DMS53 treated with DMSO at 0.1 percent for 48 hours (cell line): ENCODE measurements around the gene EBF3.

ENCODE experiments used
- DNase-seq: peaks from one replicate; lab custom pipeline; 2025; ENCODE audit not compliant: unreplicated experiment; lab: John Stamatoyannopoulos, UW

EBF3 gene

GRCh38 chr10:129912166-129912917 lies 51.7 kb downstream of the EBF3 start:
- no peak for DNase-seq

GRCh38 chr10:129911451-129912165 lies 52.5 kb downstream of the EBF3 start:
- DNase-seq = no peak

- no peak for DNase-seq
Measured at GRCh38 chr10:129910861-129911260, 53.2 kb downstream of the EBF3 start.

GRCh38 chr10:129909531-129910256 lies 54.4 kb downstream of the EBF3 start:
- no peak for DNase-seq

GRCh38 chr10:129909080-129909479 lies 55.0 kb downstream of the EBF3 start:
- DNase-seq = no peak

- no peak for DNase-seq
Measured at GRCh38 chr10:129908406-129908805, 55.7 kb downstream of the EBF3 start.

GRCh38 chr10:129905553-129905952 lies 58.5 kb downstream of the EBF3 start:
- DNase-seq = no peak

- DNase-seq = no peak
Measured at GRCh38 chr10:129904323-129904722, 59.8 kb downstream of the EBF3 start.

GRCh38 chr10:129901389-129902006 lies 62.6 kb downstream of the EBF3 start:
- DNase-seq = no peak

GRCh38 chr10:129900825-129901224 lies 63.2 kb downstream of the EBF3 start:
- DNase-seq = no peak

- DNase-seq = no peak
Measured at GRCh38 chr10:129899276-129900130, 64.6 kb downstream of the EBF3 start.

- DNase-seq = no peak
Measured at GRCh38 chr10:129898706-129899268, 65.3 kb downstream of the EBF3 start.

GRCh38 chr10:129897871-129898626 lies 66.0 kb downstream of the EBF3 start:
- no peak for DNase-seq

GRCh38 chr10:129896860-129897200 lies 67.2 kb downstream of the EBF3 start:
- no peak for DNase-seq

- DNase-seq = no peak
Measured at GRCh38 chr10:129896136-129896859, 67.8 kb downstream of the EBF3 start.

- no peak for DNase-seq
Measured at GRCh38 chr10:129895811-129896135, 68.3 kb downstream of the EBF3 start.

GRCh38 chr10:129894698-129895097 lies 69.4 kb downstream of the EBF3 start:
- no peak for DNase-seq

- DNase-seq = no peak
Measured at GRCh38 chr10:129893104-129894089, 70.7 kb downstream of the EBF3 start.
